Smooth muscle cell (in vitro differentiated cells): ENCODE results near the gene SLC22A23. TPM values are rescaled to one million over a fixed set of nuclear protein-coding genes. Genes with fewer than 3 reads are reported as not detected.

ENCODE experiments used
- DNase-seq: peaks from one replicate; lab custom pipeline; 2025; ENCODE audit not compliant: unreplicated experiment; lab: John Stamatoyannopoulos, UW
- H2AFZ ChIP-seq: fragments of 200-600 bp; sonication (generic); 2 replicates; pipeline ENCODE4 v1.6.0; 2016; ENCODE audit warnings: antibody characterized with exemption, low read depth, mild to moderate bottlenecking
- H3F3A ChIP-seq: fragments of 200-600 bp; sonication (generic); 2 replicates; pipeline ENCODE4 v1.6.0; 2017; ENCODE audit warnings: antibody characterized with exemption, low read depth
- H3K27ac ChIP-seq: fragments of 200-600 bp; sonication (generic); 2 replicates; pipeline ENCODE4 v1.5.1; 2016; ENCODE audit warnings: low read depth, mild to moderate bottlenecking
- H3K27me3 ChIP-seq: fragments of 200-600 bp; sonication (generic); 2 replicates; pipeline ENCODE4 v1.6.1; 2016; ENCODE audit warnings: low read depth, mild to moderate bottlenecking
- H3K36me3 ChIP-seq: fragments of 200-600 bp; sonication (generic); 2 replicates; pipeline ENCODE4 v1.5.1; 2016; ENCODE audit warnings: low read depth
- H3K4me1 ChIP-seq: fragments of 200-600 bp; sonication (generic); 2 replicates; pipeline ENCODE4 v1.5.1; 2016; ENCODE audit warnings: low read depth
- H3K4me2 ChIP-seq: fragments of 200-600 bp; sonication (generic); 2 replicates; pipeline ENCODE4 v1.6.0; 2016; ENCODE audit warnings: mild to moderate bottlenecking
- H3K4me3 ChIP-seq: fragments of 200-600 bp; sonication (generic); 2 replicates; pipeline ENCODE4 v1.5.1; 2016; ENCODE audit warnings: mild to moderate bottlenecking
- H3K79me2 ChIP-seq: fragments of 200-600 bp; sonication (generic); 2 replicates; pipeline ENCODE4 v1.6.0; 2016; ENCODE audit warnings: low read depth, mild to moderate bottlenecking
- H3K9ac ChIP-seq: fragments of 200-600 bp; sonication (generic); 2 replicates; pipeline ENCODE4 v1.6.0; 2016; ENCODE audit warnings: low read depth
- H3K9me3 ChIP-seq: fragments of 200-600 bp; sonication (generic); replicated peaks from 2 replicates; pipeline ENCODE4 v1.5.1; 2016; ENCODE audit warnings: low read depth
- H4K20me1 ChIP-seq: fragments of 200-600 bp; sonication (generic); 2 replicates; pipeline ENCODE4 v1.6.0; 2016; ENCODE audit warnings: low read depth
- WGBS: methylation state at CpG from one replicate; pipeline ENCODE4 v1.1.7; 2016; ENCODE audit warnings: low lambda C conversion rate; 5-methylcytosine and 5-hydroxymethylcytosine counted together
- polyA plus RNA-seq: library from polyadenylated mRNA; unstranded; fragments of >200 nt; fragmentation: Nextera tagmentation; extraction: Ambion mirVana; gene quantifications from 2 replicates; pipeline ENCODE4 v1.2.1, GENCODE V29; 2016
- total RNA-seq: library from RNA; depleted of rRNA; stranded (reverse); fragments of >200 nt; gene quantifications from 2 replicates; pipeline ENCODE4 v1.2.3, GENCODE V29; 2014
- TF ChIP-seq, protein P1 (sequence below): fragments of 200-600 bp; sonication (generic); IDR thresholded peaks from 2 replicates; pipeline ENCODE4 v1.5.1; 2017; ENCODE audit warnings: borderline replicate concordance, mild to moderate bottlenecking, antibody characterized with exemption; ENCODE audit not compliant: insufficient read depth, poor library complexity, severe bottlenecking

SLC22A23 gene
- total and polyA plus RNA-seq, 2 experiments from 2014 or later: 1.6 to 3.8 TPM

DNA sequence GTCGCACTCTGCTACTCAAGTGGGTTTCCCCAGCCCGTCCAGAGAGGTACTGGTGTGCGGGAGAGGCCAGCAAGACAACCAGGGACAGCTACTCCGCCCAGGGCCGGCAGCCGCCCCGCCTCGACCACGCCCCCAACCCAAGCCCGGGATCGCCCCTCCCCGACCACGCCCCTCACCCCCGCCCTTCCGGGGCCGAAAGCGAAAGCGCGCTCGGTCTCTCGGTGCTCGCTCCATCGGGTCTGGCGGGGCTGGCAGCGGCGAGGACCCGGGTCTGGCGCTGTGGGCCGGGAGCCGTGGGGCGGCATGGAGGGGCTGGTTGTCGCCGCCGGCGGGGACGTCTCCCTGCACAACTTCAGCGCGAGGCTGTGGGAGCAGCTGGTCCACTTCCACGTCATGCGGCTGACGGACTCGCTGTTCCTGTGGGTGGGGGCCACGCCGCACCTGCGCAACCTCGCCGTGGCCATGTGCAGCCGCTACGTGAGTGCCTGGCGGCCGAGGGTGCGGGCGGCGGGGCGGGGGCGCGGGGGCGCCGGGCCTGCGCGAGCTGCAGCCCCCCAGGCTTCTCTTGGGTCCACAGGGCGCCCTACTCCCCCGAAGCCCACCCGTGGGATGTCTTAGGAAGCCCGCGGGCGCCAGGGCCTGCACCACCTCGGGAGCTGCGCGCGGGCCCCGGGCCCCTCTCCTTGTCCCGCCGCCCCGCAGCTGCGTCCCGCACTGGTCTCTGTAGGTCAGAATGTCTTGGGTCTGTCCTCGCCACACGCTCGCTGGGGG, 197.9 kb downstream of the SLC22A23 start, which contains the start of gene PSMG4:
PSMG4 (plus strand) TSS at position 228 of the 771 bp plus-strand sequence; CDS start at position 304, 76 bp downstream.
- Histone ChIP-seq H3K4me3 (peak within 1 kb of the TSS; percentile 71), H3K4me2 (peak within 1 kb of the TSS; percentile 99), H3K9me3 (no peaks in the 10 kb centered on the region), H3K27ac (no peak within 1 kb of the TSS), H3K79me2 (peaks cover 10% of the 10 kb centered on the region), H2AFZ (peak within 1 kb of the TSS; percentile 14), H3K9ac (peak within 1 kb of the TSS; percentile 58), H3K4me1 (peaks cover 9% of the 10 kb centered on the region), H4K20me1 (peaks cover 8% of the 10 kb centered on the region), H3F3A (no peaks in the 10 kb centered on the region), H3K36me3 (no peaks in the 10 kb centered on the region), H3K27me3 (no peaks in the 10 kb centered on the region)
- peak; percentile 93 for DNase-seq
- TF ChIP-seq, protein P1, sequence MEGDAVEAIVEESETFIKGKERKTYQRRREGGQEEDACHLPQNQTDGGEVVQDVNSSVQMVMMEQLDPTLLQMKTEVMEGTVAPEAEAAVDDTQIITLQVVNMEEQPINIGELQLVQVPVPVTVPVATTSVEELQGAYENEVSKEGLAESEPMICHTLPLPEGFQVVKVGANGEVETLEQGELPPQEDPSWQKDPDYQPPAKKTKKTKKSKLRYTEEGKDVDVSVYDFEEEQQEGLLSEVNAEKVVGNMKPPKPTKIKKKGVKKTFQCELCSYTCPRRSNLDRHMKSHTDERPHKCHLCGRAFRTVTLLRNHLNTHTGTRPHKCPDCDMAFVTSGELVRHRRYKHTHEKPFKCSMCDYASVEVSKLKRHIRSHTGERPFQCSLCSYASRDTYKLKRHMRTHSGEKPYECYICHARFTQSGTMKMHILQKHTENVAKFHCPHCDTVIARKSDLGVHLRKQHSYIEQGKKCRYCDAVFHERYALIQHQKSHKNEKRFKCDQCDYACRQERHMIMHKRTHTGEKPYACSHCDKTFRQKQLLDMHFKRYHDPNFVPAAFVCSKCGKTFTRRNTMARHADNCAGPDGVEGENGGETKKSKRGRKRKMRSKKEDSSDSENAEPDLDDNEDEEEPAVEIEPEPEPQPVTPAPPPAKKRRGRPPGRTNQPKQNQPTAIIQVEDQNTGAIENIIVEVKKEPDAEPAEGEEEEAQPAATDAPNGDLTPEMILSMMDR: peak; percentile 4
- WGBS: under 1% methylated on average over 45 of the region's 80 CpGs

DNA sequence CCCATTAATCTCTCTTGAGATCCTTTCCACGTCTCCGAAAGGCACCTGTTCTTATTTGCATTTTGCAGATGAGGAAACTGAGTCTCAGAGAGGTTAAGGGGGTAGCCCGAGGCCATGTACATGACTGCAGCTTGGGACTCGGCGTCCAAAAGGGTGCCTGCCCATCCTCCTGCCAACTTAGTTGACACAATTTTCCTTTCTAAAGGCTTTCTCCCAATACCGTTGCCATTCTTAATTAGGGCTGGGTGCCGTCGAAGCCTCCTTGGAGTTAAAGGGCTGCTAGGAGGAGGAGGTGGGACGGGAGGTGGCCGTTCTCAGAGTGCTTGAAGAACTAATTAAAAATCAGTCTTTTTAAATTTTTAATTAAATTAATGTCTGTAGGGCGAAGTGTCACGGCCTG, 198.6 kb downstream of the SLC22A23 start:
- no peak for DNase-seq
- WGBS: 69% methylated on average over 12 of the region's 12 CpGs
- Histone ChIP-seq H3K79me2 (peaks cover 10% of the 10 kb centered on the region), H2AFZ (no peak overlapping the region), H3K9me3 (no peaks in the 10 kb centered on the region), H3F3A (no peaks in the 10 kb centered on the region), H3K4me3 (peak overlapping the region; percentile 71), H3K27me3 (no peaks in the 10 kb centered on the region), H3K4me1 (peaks cover 9% of the 10 kb centered on the region), H4K20me1 (peaks cover 8% of the 10 kb centered on the region), H3K27ac (no peak overlapping the region), H3K36me3 (no peaks in the 10 kb centered on the region), H3K4me2 (peak overlapping the region; percentile 99), H3K9ac (no peak overlapping the region)
- TF ChIP-seq, protein P1: no peak

DNA sequence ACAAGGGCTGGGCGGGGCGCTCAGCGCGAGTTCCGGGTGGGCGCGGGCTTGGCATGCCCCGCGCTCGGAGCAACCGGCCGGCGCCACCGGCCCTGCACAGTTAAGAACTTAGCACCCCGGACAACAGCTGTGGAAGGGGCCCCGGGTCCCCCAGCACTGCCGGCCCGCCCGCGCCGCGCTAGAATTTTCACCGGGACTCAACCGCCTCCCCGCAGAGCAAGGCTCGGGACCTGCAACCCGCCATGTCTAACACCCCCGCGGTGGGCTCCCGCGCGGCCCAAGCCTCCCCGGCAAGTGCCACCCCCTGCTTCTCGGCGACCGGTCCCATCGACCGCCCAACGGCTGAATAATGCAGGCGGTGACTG, 203.3 kb downstream of the SLC22A23 start:
- H2AFZ ChIP-seq: no peak overlapping the region
- no peaks in the 10 kb centered on the region for H3K9me3 ChIP-seq
- no peaks in the 10 kb centered on the region for H4K20me1 ChIP-seq
- H3K4me1 ChIP-seq: peaks cover 30% of the 10 kb centered on the region
- no peak for DNase-seq
- H3K79me2 ChIP-seq: no peaks in the 10 kb centered on the region
- WGBS: 96% methylated on average over 30 of the region's 40 CpGs
- H3K36me3 ChIP-seq: no peaks in the 10 kb centered on the region
- no peak overlapping the region for H3K9ac ChIP-seq
- H3K4me3 ChIP-seq: no peak overlapping the region
- TF ChIP-seq, protein P1: no peak
- H3K4me2 ChIP-seq: no peak overlapping the region
- no peaks in the 10 kb centered on the region for H3K27me3 ChIP-seq
- H3K27ac ChIP-seq: no peak overlapping the region
- H3F3A ChIP-seq: no peaks in the 10 kb centered on the region
